B cell (primary cell): ENCODE data around the gene CFAP20DC. TPM values are rescaled to one million over a fixed set of nuclear protein-coding genes. Genes with fewer than 3 reads are reported as not detected.

Experiments used
- ATAC-seq: fragments of 200-7000 bp; cut with Tn5 transposase; one replicate; pipeline ENCODE4 v1.10.0; 2021; ENCODE audit warnings: low read depth, mild to moderate bottlenecking, moderate number of reproducible peaks, moderate library complexity
- CTCF ChIA-PET: fragments of 350-600 bp; sonication (Branson Sonifier 250); formaldehyde crosslinking; loops from one replicate; lab custom pipeline; 2021; ENCODE audit warnings: antibody characterized with exemption, inconsistent platforms; lab: Charles Lee
- POLR2A ChIA-PET: fragments of 350-600 bp; sonication (Branson Sonifier 250); formaldehyde crosslinking; loops from one replicate; lab custom pipeline; 2021; ENCODE audit warnings: antibody characterized with exemption; lab: Charles Lee
- DNase-seq: peaks from one replicate; pipeline ENCODE4 v3.0.0; 2013
- H2AFZ ChIP-seq: 2 replicates; pipeline ENCODE4 v1.6.1; 2012; ENCODE audit warnings: mild to moderate bottlenecking, low read depth, low read length; ENCODE audit not compliant: insufficient read depth, poor library complexity, severe bottlenecking
- H3K27ac ChIP-seq, 2 donors: 1 replicate in 1 of 2; 2 replicates in 1 of 2; pipeline ENCODE4 v1.5.1; 2012 to 2013; ENCODE audit warnings: low read length in 2 of 2, mild to moderate bottlenecking in 2 of 2, moderate library complexity in 1 of 2
- H3K27me3 ChIP-seq, 4 experiments: fragments of 200-600 bp in 1 of 4; sonication (generic) in 1 of 4; replicated peaks in 1 of 4; 1 replicate in 2 of 4; 2 replicates in 2 of 4; pipeline versions ENCODE4 v1.6.1 to v1.7.0; 2013 to 2016; ENCODE audit warnings: low read length in 3 of 4, mild to moderate bottlenecking in 2 of 4, mixed read lengths in 1 of 4, moderate library complexity in 1 of 4; ENCODE audit not compliant: insufficient read depth in 4 of 4, control insufficient read depth in 3 of 4; ENCODE audit errors: control extremely low read depth in 1 of 4
- H3K36me3 ChIP-seq, 2 experiments: replicated peaks in 1 of 2; 1 replicate in 1 of 2; 2 replicates in 1 of 2; pipeline versions ENCODE4 v1.6.1 to v1.7.1; 2013; ENCODE audit warnings: low read length in 1 of 2; ENCODE audit not compliant: insufficient read depth in 2 of 2, control insufficient read depth in 1 of 2; ENCODE audit errors: control extremely low read depth in 1 of 2, extremely low read depth in 1 of 2
- H3K4me1 ChIP-seq, 2 donors: fragments of 200-600 bp in 1 of 2; sonication (generic) in 1 of 2; 1 replicate in 1 of 2; 2 replicates in 1 of 2; pipeline versions ENCODE4 v1.5.1 to v1.6.1; 2013 to 2017; ENCODE audit warnings: low read length in 2 of 2; ENCODE audit not compliant: control insufficient read depth in 2 of 2, insufficient read depth in 2 of 2
- H3K4me2 ChIP-seq: replicated peaks from 2 replicates; pipeline ENCODE3; 2012; ENCODE audit warnings: mild to moderate bottlenecking, low read depth, low read length; ENCODE audit not compliant: poor library complexity, severe bottlenecking
- H3K4me3 ChIP-seq, 5 experiments: fragments of 200-600 bp in 1 of 5; sonication (generic) in 1 of 5; 1 replicate in 3 of 5; 2 replicates in 2 of 5; pipeline versions ENCODE4 v1.5.1 to v1.7.0; 2011 to 2016; ENCODE audit warnings: low read length in 4 of 5, mild to moderate bottlenecking in 4 of 5, low read depth in 2 of 5, control low read depth in 1 of 5, moderate library complexity in 1 of 5; ENCODE audit not compliant: insufficient read depth in 1 of 5; ENCODE audit errors: control extremely low read depth in 1 of 5, extremely low read depth in 1 of 5
- H3K79me2 ChIP-seq: fragments of 200-600 bp; sonication (generic); one replicate; pipeline ENCODE4 v1.6.0; 2016; ENCODE audit warnings: low read length; ENCODE audit not compliant: control insufficient read depth, insufficient read depth
- H3K9ac ChIP-seq: fragments of 200-600 bp; sonication (generic); 2 replicates; pipeline ENCODE4 v1.6.1; 2017; ENCODE audit warnings: mild to moderate bottlenecking, low read length, moderate library complexity
- H3K9me3 ChIP-seq, 3 donors: one replicate each; pipeline versions ENCODE4 v1.6.1 to v1.7.1; 2013; ENCODE audit warnings: low read length in 2 of 3; ENCODE audit not compliant: control insufficient read depth in 2 of 3, insufficient read depth in 1 of 3; ENCODE audit errors: control extremely low read depth in 1 of 3
- H4K20me1 ChIP-seq: 2 replicates; pipeline ENCODE4 v1.6.0; 2012; ENCODE audit warnings: mild to moderate bottlenecking, low read length; ENCODE audit not compliant: insufficient read depth, control insufficient read depth, poor library complexity, severe bottlenecking
- H3K27ac Mint-ChIP-seq: one replicate; pipeline ENCODE4 v1.8.0; 2021; ENCODE audit warnings: mixed read lengths
- H3K27me3 Mint-ChIP-seq: one replicate; pipeline ENCODE4 v1.8.0; 2021; ENCODE audit warnings: mixed read lengths
- H3K4me1 Mint-ChIP-seq: one replicate; pipeline ENCODE4 v1.8.0; 2021; ENCODE audit warnings: mixed read lengths
- H3K4me3 Mint-ChIP-seq: one replicate; pipeline ENCODE4 v1.8.0; 2021; ENCODE audit warnings: mixed read lengths
- H3K9me3 Mint-ChIP-seq: one replicate; pipeline ENCODE4 v1.8.0; 2022; ENCODE audit warnings: mixed read lengths; ENCODE audit not compliant: insufficient read depth
- EZH2 ChIP-seq: IDR thresholded peaks from 2 replicates; pipeline ENCODE4 v1.6.1; 2012; ENCODE audit warnings: borderline replicate concordance, low read depth, mild to moderate bottlenecking, moderate library complexity, low read length; ENCODE audit not compliant: insufficient read depth, poor library complexity, severe bottlenecking
- WGBS: methylation state at CpG from one replicate; pipeline ENCODE4 v1.1.5; 2013; ENCODE audit warnings: missing lambda C conversion rate; ENCODE audit not compliant: insufficient coverage; 5-methylcytosine and 5-hydroxymethylcytosine counted together
- intact Hi-C: fragments of 100-400 bp; cut with micrococcal nuclease; formaldehyde crosslinking; loops from one replicate; pipeline ENCODE4 v1.10.0; 2022
- polyA plus RNA-seq: library from polyadenylated mRNA; depleted of rRNA; stranded (reverse); fragments of >200 nt; gene quantifications from 2 replicates; pipeline ENCODE4 v1.2.3, GENCODE V29; 2012
- total RNA-seq, 2 donors: library from RNA; stranded (reverse); fragments of 120-200 nt in 1 of 2; gene quantifications; 1 replicate in 1 of 2; 2 replicates in 1 of 2; pipeline versions ENCODE4 v1.2.3 to v1.2.4, GENCODE V29; 2013 to 2022
- TF ChIP-seq, protein P1 (sequence below): fragments of 200-600 bp; IDR thresholded peaks from one replicate; pipeline ENCODE4 v1.8.0; 2022; ENCODE audit warnings: antibody characterized with exemption, mild to moderate bottlenecking

CFAP20DC gene
- total and polyA plus RNA-seq, 2 donors (not counting 1 experiment from before 2014, with no cell fraction given) = 0.27 to 1.2 TPM

DNA sequence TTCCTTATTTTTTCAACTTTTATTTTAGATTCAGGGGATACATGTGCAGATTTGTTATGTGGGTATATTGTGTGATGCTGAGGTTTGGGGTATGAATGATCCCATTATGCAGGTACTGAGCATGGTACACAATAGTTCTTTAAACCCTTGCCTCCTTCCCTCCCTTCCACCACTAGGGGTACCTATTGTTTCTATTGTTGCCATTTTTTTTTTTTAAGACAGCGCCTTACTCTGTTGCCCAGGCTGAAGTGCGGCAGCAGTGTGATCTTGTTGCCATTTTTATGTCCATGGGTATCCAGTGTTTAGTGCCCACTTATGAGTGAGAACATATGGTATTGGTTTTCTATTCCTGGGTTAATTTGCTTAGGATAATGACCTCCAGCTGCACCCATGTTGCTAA lies 266.0 kb downstream of the CFAP20DC start:
- H4K20me1 ChIP-seq = no peaks in the 10 kb centered on the region
- H3K27ac ChIP-seq = no peak overlapping the region
- Mint-ChIP-seq H3K27me3 (no peaks in the 10 kb centered on the region), H3K4me3 (no peak overlapping the region), H3K4me1 (no peaks in the 10 kb centered on the region), H3K9me3 (peaks cover 18% of the 10 kb centered on the region), H3K27ac (no peak overlapping the region)
- no peak for TF ChIP-seq EZH2
- TF ChIP-seq, protein P1, sequence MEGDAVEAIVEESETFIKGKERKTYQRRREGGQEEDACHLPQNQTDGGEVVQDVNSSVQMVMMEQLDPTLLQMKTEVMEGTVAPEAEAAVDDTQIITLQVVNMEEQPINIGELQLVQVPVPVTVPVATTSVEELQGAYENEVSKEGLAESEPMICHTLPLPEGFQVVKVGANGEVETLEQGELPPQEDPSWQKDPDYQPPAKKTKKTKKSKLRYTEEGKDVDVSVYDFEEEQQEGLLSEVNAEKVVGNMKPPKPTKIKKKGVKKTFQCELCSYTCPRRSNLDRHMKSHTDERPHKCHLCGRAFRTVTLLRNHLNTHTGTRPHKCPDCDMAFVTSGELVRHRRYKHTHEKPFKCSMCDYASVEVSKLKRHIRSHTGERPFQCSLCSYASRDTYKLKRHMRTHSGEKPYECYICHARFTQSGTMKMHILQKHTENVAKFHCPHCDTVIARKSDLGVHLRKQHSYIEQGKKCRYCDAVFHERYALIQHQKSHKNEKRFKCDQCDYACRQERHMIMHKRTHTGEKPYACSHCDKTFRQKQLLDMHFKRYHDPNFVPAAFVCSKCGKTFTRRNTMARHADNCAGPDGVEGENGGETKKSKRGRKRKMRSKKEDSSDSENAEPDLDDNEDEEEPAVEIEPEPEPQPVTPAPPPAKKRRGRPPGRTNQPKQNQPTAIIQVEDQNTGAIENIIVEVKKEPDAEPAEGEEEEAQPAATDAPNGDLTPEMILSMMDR = no peak
- H3K4me3 ChIP-seq = no peak overlapping the region
- H2AFZ ChIP-seq = no peak overlapping the region
- H3K4me1 ChIP-seq = no peaks in the 10 kb centered on the region
- ATAC-seq = no peak
- H3K9me3 ChIP-seq = peaks cover 0 to 20% (median 9%) of the 10 kb centered on the region in 3 donors
- H3K4me2 ChIP-seq = no peak overlapping the region
- POLR2A ChIA-PET = no interaction called here
- CTCF ChIA-PET = no interaction called here
- peaks cover 0 to 4% (median 0%) of the 10 kb centered on the region in 4 experiments for H3K27me3 ChIP-seq
- no peak overlapping the region for H3K9ac ChIP-seq
- no CpG with 5 or more reads among the region's 2 CpGs for WGBS
- H3K36me3 ChIP-seq = no peaks in the 10 kb centered on the region
- no peak for DNase-seq
- H3K79me2 ChIP-seq = no peaks in the 10 kb centered on the region
- intact Hi-C loops = no loop called here

GRCh38 chr3:58779934-58780333 lies 269.9 kb downstream of the CFAP20DC start:
- no peak overlapping the region for H3K4me2 ChIP-seq
- intact Hi-C loops = no loop called here
- H3K36me3 ChIP-seq = no peaks in the 10 kb centered on the region
- no peak overlapping the region for H2AFZ ChIP-seq
- H3K27ac Mint-ChIP-seq = no peak overlapping the region
- TF ChIP-seq, protein P1 = no peak
- TF ChIP-seq EZH2 = no peak
- no peak overlapping the region for H3K27ac ChIP-seq
- no peaks in the 10 kb centered on the region for H3K27me3 Mint-ChIP-seq
- no peaks in the 10 kb centered on the region for H3K79me2 ChIP-seq
- H3K9ac ChIP-seq = no peak overlapping the region
- H3K9me3 Mint-ChIP-seq = peaks cover 23% of the 10 kb centered on the region
- no peak overlapping the region for H3K4me3 ChIP-seq
- DNase-seq (no peak), ATAC-seq (no peak)
- H3K27me3 ChIP-seq = no peaks in the 10 kb centered on the region
- POLR2A ChIA-PET = no interaction called here
- no peaks in the 10 kb centered on the region for H3K4me1 Mint-ChIP-seq
- CTCF ChIA-PET = no interaction called here
- H3K9me3 ChIP-seq = peaks cover 9 to 26% (median 12%) of the 10 kb centered on the region in 3 donors
- no peaks in the 10 kb centered on the region for H3K4me1 ChIP-seq
- no peak overlapping the region for H3K4me3 Mint-ChIP-seq
- no peaks in the 10 kb centered on the region for H4K20me1 ChIP-seq
